ENCODE measurements around the gene TMEM259. TPM values are rescaled to one million over a fixed set of nuclear protein-coding genes. Genes with fewer than 3 reads are reported as not detected.
A peak's percentile ranks its signal among the peaks of the same experiment; 100 is the strongest.
"Not testable (repeated sequence)": the region's sequence is repeated elsewhere in the genome, so short reads cannot be mapped to it uniquely, and the experiment has no call there.

Gene TMEM259
- total RNA-seq, 2 donors from 2014 or later: 216 to 377 TPM

GRCh38 chr19:1028062-1028926 lies 7.4 kb upstream of the TMEM259 start:
- 2% methylated on average over 32 of the region's 58 CpGs for WGBS
- Histone ChIP-seq H3K4me1 (replicated peaks) (peaks cover 2% of the 10 kb centered on the region), H3K4me3 (peak overlapping the region; percentile 97), H3K27ac (peak overlapping the region; percentile 98 to 99), H3K36me3 (peaks cover 1 to 12% of the 10 kb centered on the region in 2 donors), H3K9me3 (no peaks in the 10 kb centered on the region), H3K27me3 (replicated peaks; ENCODE audit: insufficient read depth) (no peaks in the 10 kb centered on the region)
- TF ChIP-seq CTCF (IDR thresholded peaks at IDR 0.05): no peak
- TF ChIP-seq POLR2A (IDR thresholded peaks at IDR 0.05): peak; percentile 68
- intact Hi-C loops (cut with DNase I): loop anchor here (2.0 kb wide), 1 partner anchor 73 kb away; no protein-coding TSS in a partner anchor
- DNase-seq (ENCODE audit: low spot score): peak; percentile 75

GRCh38 chr19:1027650-1028061 lies 6.7 kb upstream of the TMEM259 start:
- Histone ChIP-seq H3K27me3 (replicated peaks; ENCODE audit: insufficient read depth) (no peaks in the 10 kb centered on the region), H3K4me3 (peak overlapping the region; percentile 97), H3K36me3 (peaks cover 0 to 6% of the 10 kb centered on the region in 2 donors), H3K4me1 (replicated peaks) (peaks cover 2% of the 10 kb centered on the region), H3K27ac (peak overlapping the region; percentile 98 to 99), H3K9me3 (no peaks in the 10 kb centered on the region)
- 7% methylated on average over 12 of the region's 16 CpGs for WGBS
- no peak for DNase-seq (ENCODE audit: low spot score)
- intact Hi-C loops (cut with DNase I): loop anchor here (2.0 kb wide), 1 partner anchor 73 kb away; no protein-coding TSS in a partner anchor
- TF ChIP-seq CTCF (IDR thresholded peaks at IDR 0.05) (no peak), POLR2A (IDR thresholded peaks at IDR 0.05) (no peak), POLR2AphosphoS5 (IDR thresholded peaks at IDR 0.05) (no peak)

- no peaks in the 10 kb centered on the region for H3K36me3 ChIP-seq
- TF ChIP-seq CTCF (IDR thresholded peaks at IDR 0.05) (no peak), POLR2A (IDR thresholded peaks at IDR 0.05) (no peak), POLR2AphosphoS5 (IDR thresholded peaks at IDR 0.05) (peak; percentile 17)
- peak overlapping the region; percentile 97 for H3K4me3 ChIP-seq
- H3K4me1 ChIP-seq (replicated peaks): peaks cover 2% of the 10 kb centered on the region
- no peaks in the 10 kb centered on the region for H3K9me3 ChIP-seq
- no peak for DNase-seq (ENCODE audit: low spot score)
- intact Hi-C loops (cut with DNase I): no loop called here
- peak overlapping the region; percentile 98 to 99 for H3K27ac ChIP-seq
- WGBS: 2% methylated on average over 31 of the region's 36 CpGs
- no peaks in the 10 kb centered on the region for H3K27me3 ChIP-seq (replicated peaks; ENCODE audit: insufficient read depth)
Observed at GRCh38 chr19:1026783-1027649, 6.1 kb upstream of the TMEM259 start.

GRCh38 chr19:1025960-1026782 lies 5.2 kb upstream of the TMEM259 start, which contains the start of gene CNN2:
CNN2 (plus strand) TSS chr19:1026608; CDS start chr19:1026662, 54 bp downstream.
- intact Hi-C loops (cut with DNase I): no loop called here
- peak; percentile 82 for DNase-seq (ENCODE audit: low spot score)

GRCh38 chr19:1025080-1025479 lies 4.2 kb upstream of the TMEM259 start:
- H3K27me3 ChIP-seq (replicated peaks; ENCODE audit: insufficient read depth); H3K4me3 ChIP-seq; H3K4me1 ChIP-seq (replicated peaks); H3K36me3 ChIP-seq; DNase-seq (ENCODE audit: low spot score); intact Hi-C loops (cut with DNase I); H3K27ac ChIP-seq; H3K9me3 ChIP-seq: not testable (repeated sequence)
- WGBS: 89% methylated on average over 6 of the region's 6 CpGs

More at GRCh38 chr19:1025960-1026782, 5.2 kb upstream of the TMEM259 start, which contains the start of gene CNN2:
- Histone ChIP-seq H3K9me3 (no peaks in the 10 kb centered on the region), H3K36me3 (no peaks in the 10 kb centered on the region), H3K4me3 (peak within 1 kb of the TSS; percentile 97), H3K27ac (peak within 1 kb of the TSS; percentile 98 to 99), H3K27me3 (replicated peaks; ENCODE audit: insufficient read depth) (no peaks in the 10 kb centered on the region), H3K4me1 (replicated peaks) (peaks cover 2% of the 10 kb centered on the region)
- TF ChIP-seq POLR2A (IDR thresholded peaks at IDR 0.05) (peak; percentile 95), POLR2AphosphoS5 (IDR thresholded peaks at IDR 0.05) (peak; percentile 37), CTCF (IDR thresholded peaks at IDR 0.05) (peak in 2 of 4 experiments; percentile 3 to 31)
- 16% methylated on average over 16 of the region's 63 CpGs for WGBS

- H3K27ac ChIP-seq; H3K36me3 ChIP-seq; H3K27me3 ChIP-seq (replicated peaks; ENCODE audit: insufficient read depth); H3K4me3 ChIP-seq; DNase-seq (ENCODE audit: low spot score); H3K9me3 ChIP-seq; intact Hi-C loops (cut with DNase I): not testable (repeated sequence)
- H3K4me1 ChIP-seq (replicated peaks): peaks cover 12% of the 10 kb centered on the region
- WGBS: 88% methylated on average over 5 of the region's 5 CpGs
Observed at GRCh38 chr19:1023883-1024188, 2.9 kb upstream of the TMEM259 start.
